22Rv1 (cell line): ENCODE measurements around the gene HSF2BP.

Experiments used
- CTCF ChIP-seq: fragments of 450-650 bp; IDR thresholded peaks from 2 replicates; pipeline ENCODE4 v1.5.1; 2017; ENCODE audit warnings: mild to moderate bottlenecking
- ZFX ChIP-seq: fragments of 450-650 bp; IDR thresholded peaks from 2 replicates; pipeline ENCODE4 v1.6.1; 2017; ENCODE audit warnings: antibody characterized with exemption, borderline replicate concordance

DNA sequence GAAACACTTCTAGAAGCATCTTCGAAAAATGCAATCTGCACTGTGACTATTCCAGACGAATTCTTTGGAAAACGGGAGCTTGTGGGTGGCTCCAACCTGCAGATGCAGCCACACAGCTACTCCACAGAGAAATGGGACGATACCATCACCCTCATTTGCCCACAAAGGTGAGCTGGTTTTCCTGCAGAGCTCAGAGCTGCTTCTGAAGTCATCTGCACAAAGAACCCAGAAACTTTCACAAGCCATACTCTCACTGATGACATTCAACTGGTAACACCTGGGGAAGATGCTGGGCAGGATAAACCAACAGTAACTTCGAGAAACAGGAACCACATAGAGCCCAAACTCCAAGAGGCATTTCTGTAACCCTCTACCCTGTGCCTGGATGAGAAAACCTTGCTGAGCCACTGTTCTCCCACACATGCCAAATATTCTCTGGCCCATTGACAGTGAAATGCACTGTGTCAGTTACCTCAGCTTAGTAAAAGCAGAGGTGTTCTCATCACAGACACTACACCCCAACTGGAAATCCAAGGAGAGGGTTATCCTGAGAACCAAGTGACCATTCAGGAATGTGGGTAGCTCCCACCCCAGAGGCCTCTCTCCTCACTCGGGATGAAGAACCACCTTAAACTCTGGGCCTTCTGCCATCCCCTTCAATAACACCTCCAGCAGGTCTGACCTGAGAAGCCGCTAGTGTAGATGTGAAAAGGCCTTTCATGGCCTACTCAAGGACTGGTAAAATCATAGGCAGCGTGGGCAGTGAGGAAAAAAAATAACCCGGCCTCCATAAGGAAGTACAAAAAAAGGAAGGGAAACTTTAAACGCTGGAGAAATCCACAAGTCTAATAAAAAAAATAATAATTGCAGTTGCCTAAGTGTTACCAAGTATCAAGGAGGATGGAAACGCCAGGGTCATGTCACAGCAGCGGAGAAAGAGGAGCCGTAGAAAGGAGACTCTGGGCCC, 56.7 kb downstream of the HSF2BP start:
- TF ChIP-seq CTCF (no peak), ZFX (no peak)
